AG09319 (cell line): ENCODE data around the gene ABCF3.

Experiments used
- DNase-seq: peaks from one replicate; pipeline ENCODE4 v3.0.0-alpha.2; 2010; ENCODE audit warnings: low read depth; ENCODE audit errors: extremely low read depth
- TF ChIP-seq, protein P1 (sequence below): IDR thresholded peaks from 2 replicates; pipeline ENCODE4 v1.5.1; 2011; ENCODE audit warnings: low read depth, mild to moderate bottlenecking, inconsistent platforms, low read length, moderate library complexity

The ABCF3 gene

GRCh38 chr3:184237807-184238206 is 51.8 kb downstream of the ABCF3 start:
- DNase-seq, result no peak
- TF ChIP-seq, protein P1, sequence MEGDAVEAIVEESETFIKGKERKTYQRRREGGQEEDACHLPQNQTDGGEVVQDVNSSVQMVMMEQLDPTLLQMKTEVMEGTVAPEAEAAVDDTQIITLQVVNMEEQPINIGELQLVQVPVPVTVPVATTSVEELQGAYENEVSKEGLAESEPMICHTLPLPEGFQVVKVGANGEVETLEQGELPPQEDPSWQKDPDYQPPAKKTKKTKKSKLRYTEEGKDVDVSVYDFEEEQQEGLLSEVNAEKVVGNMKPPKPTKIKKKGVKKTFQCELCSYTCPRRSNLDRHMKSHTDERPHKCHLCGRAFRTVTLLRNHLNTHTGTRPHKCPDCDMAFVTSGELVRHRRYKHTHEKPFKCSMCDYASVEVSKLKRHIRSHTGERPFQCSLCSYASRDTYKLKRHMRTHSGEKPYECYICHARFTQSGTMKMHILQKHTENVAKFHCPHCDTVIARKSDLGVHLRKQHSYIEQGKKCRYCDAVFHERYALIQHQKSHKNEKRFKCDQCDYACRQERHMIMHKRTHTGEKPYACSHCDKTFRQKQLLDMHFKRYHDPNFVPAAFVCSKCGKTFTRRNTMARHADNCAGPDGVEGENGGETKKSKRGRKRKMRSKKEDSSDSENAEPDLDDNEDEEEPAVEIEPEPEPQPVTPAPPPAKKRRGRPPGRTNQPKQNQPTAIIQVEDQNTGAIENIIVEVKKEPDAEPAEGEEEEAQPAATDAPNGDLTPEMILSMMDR, result no peak

GRCh38 chr3:184238246-184238818 is 52.3 kb downstream of the ABCF3 start:
- DNase-seq, result no peak
- TF ChIP-seq, protein P1, result no peak

DNA sequence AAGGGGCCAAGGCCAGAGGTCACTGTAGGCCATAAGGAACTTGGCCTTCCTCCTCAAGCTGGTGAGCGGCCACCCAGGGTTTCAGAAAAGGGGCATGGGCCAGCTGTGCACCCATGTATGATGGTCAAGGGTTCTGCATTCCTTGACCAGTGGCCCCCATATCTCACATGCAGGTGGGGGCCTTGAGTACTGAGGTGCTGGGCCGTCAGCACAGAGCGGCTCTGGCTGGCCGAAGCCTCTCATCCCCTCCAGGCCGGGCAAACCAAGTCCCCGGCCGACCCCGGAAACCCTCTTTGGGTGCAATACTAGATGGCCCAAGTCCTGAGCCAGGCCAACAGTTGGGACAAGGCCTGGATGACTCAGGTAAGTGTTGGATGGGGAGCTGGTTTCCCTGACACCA is 53.2 kb downstream of the ABCF3 start:
- DNase-seq, result no peak
- TF ChIP-seq, protein P1, result no peak

- no peak for DNase-seq
Observed at GRCh38 chr3:184239708-184240107, 53.7 kb downstream of the ABCF3 start.

DNA sequence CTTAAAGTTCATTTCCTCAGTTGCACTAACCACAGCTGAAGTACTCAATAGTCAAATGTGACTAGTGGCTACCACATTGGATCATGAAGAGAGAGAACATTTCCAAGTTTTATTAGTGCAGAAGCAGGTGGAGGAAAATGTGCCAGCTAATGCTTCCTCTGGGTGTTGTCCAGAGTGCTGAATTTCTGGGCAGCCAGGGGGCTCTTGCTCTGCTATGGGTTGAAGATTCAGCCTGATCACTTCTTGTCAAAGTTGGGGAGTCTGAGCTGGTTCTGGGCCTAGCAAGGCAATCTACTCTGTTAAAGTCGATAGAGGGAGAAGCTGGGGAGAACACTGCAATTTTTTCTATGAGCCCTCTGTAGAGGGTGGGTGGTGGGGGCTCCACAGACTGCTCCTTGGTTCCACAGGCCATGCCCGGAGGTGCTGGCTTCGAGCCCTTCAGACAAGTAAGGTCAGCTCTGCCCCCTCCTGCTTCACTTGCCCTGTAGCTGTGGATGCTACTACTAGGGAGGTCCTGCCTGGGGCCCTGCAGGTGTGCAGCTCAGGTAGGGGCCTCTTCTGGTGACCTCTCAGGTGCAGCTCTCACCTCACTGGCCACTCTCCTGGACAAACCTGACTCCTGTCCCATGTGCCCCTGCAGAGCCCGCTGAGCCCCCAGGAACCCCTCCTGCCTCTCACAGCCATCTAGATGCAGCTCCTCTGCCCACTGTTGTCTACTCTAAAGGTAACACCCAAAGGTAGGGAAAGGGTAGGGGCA is 54.6 kb downstream of the ABCF3 start:
- DNase-seq, result no peak

More at GRCh38 chr3:184239708-184240107, 53.7 kb downstream of the ABCF3 start:
- TF ChIP-seq, protein P1, result no peak

GRCh38 chr3:184241141-184241446 is 55.1 kb downstream of the ABCF3 start:
- no peak for DNase-seq
- TF ChIP-seq, protein P1, result no peak

More for the DNA sequence above, 54.6 kb downstream of the ABCF3 start:
- TF ChIP-seq, protein P1, result no peak

DNA sequence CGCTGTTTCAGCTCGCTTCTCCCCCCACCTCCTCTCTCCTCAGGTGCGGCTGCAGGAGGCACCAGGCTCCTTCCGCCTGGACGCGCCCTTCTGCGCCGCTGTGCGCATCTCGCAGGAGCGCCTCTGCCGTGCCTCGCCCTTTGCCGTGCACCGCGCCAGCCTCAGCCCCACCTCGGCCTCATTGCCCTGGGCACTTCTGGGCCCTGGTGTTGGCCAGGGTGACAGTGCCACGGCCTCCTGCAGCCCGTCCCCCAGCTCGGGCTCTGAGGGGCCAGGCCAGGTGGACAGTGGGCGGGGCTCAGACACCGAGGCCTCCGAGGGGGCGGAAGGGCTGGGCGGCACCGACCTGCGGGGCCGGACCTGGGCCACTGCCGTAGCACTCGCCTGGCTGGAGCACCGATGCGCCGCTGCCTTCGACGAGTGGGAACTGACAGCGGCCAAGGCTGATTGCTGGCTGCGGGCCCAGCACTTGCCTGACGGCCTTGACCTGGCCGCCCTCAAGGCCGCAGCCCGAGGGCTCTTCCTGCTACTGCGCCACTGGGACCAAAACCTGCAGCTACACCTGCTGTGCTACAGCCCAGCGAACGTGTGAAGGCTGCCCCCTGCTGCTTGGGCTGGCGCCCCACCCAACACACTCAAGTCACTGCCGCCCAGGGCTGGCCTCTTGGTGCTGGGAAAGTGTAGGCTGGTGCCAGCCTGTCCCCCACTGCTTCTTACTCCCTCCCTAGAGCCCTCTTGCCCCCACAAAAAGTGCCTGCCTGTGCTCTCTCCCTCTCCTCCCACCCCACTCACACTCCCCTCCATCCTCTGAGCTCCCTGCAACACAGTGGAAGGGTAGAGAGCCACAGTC is 55.7 kb downstream of the ABCF3 start:
- no peak for DNase-seq
- TF ChIP-seq, protein P1, result peak; percentile 43
